Activated T-cell treated with anti-CD3 and anti-CD28 coated beads, Interleukin-2, amount 50 U/mL, for 4 hours (primary cell): ENCODE data around the gene TMEM106A. TPM values are rescaled to one million over a fixed set of nuclear protein-coding genes. Genes with fewer than 3 reads are reported as not detected.
A peak's percentile ranks its signal among the peaks of the same experiment; 100 is the strongest.
"Not testable (repeated sequence)": the region's sequence is repeated elsewhere in the genome, so short reads cannot be mapped to it uniquely, and the experiment has no call there.

Experiments used
- ATAC-seq, 2 donors: fragments of 200-7000 bp; cut with Tn5 transposase; one replicate each; pipeline ENCODE4 v1.10.0; 2021
- DNase-seq: peaks from one replicate; pipeline ENCODE4 v3.0.0-alpha.2; 2020
- H3K27me3 Mint-ChIP-seq: one replicate; pipeline ENCODE4 v1.8.0; 2021; ENCODE audit warnings: low read depth, mixed read lengths
- H3K36me3 Mint-ChIP-seq: one replicate; pipeline ENCODE4 v1.8.0; 2022; ENCODE audit warnings: mixed read lengths; ENCODE audit not compliant: insufficient read depth
- H3K4me1 Mint-ChIP-seq: one replicate; pipeline ENCODE4 v1.8.0; 2021; ENCODE audit warnings: low read depth, mixed read lengths
- H3K4me3 Mint-ChIP-seq: one replicate; pipeline ENCODE4 v1.8.0; 2021; ENCODE audit warnings: mild to moderate bottlenecking, moderate library complexity, mixed read lengths
- H3K9me3 Mint-ChIP-seq: one replicate; pipeline ENCODE4 v1.8.0; 2021; ENCODE audit warnings: mixed read lengths
- total RNA-seq, 3 donors: library from RNA; stranded (reverse); gene quantifications; one replicate each; pipeline ENCODE4 v1.2.1, GENCODE V29; 2021

Gene TMEM106A
- total RNA-seq, 3 donors from 2014 or later: 7.7 to 8.6 (median 7.9) TPM

GRCh38 chr17:43226393-43226792 lies 14.7 kb downstream of the TMEM106A start:
- no peaks in the 10 kb centered on the region for H3K9me3 Mint-ChIP-seq
- peaks cover 5% of the 10 kb centered on the region for H3K36me3 Mint-ChIP-seq
- DNase-seq (no peak), ATAC-seq (no peak)
- peaks cover 2% of the 10 kb centered on the region for H3K4me1 Mint-ChIP-seq
- H3K27me3 Mint-ChIP-seq: no peaks in the 10 kb centered on the region
- H3K4me3 Mint-ChIP-seq: no peak overlapping the region

DNA sequence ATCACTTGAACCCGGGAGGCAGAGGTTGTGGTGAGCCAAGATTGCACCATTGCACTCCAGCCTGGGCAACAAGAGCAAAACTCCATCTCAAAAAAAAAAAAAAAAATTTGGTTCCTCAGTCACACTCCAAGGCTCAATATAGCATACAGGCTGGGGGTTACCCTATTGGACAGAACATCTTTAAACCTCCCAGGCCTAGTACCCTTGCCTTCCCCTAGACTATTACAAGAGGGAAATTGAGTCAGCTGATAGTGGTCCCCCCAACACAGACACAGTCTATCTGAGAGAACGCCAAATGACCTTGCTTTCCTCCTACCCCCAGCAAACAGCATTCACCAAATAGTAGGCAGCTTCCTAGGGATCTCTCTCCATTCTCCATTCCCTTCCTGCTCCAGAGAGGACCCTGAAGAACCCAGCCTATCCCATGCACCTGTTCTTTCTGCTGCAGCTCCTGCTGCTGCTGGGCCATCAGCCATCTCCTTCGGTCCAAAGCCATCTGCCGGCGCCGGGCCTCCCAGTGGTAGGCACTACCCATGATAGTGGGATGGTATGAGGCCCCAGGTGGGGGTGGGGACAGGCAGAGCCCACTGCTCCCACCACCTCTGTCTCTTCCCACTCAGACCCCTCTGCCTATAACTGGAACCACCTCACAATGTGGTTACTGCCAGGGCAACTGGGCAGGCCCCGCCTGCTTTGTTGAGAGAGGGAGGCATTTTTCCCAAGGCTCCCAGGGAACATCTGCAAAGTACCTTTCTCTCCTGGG lies 16.5 kb downstream of the TMEM106A start, which contains the start of gene CCDC200:
Gene CCDC200 (minus strand): TSS at position 604 of the 763 bp plus-strand sequence. CDS start 69 bp downstream, at position 535.
- not testable (repeated sequence) for ATAC-seq, H3K9me3 Mint-ChIP-seq, H3K27me3 Mint-ChIP-seq, H3K36me3 Mint-ChIP-seq, H3K4me1 Mint-ChIP-seq, H3K4me3 Mint-ChIP-seq, DNase-seq

GRCh38 chr17:43231205-43232020 lies 19.7 kb downstream of the TMEM106A start:
- not testable (repeated sequence) for DNase-seq, H3K9me3 Mint-ChIP-seq, H3K4me1 Mint-ChIP-seq, ATAC-seq, H3K27me3 Mint-ChIP-seq, H3K4me3 Mint-ChIP-seq, H3K36me3 Mint-ChIP-seq

DNA sequence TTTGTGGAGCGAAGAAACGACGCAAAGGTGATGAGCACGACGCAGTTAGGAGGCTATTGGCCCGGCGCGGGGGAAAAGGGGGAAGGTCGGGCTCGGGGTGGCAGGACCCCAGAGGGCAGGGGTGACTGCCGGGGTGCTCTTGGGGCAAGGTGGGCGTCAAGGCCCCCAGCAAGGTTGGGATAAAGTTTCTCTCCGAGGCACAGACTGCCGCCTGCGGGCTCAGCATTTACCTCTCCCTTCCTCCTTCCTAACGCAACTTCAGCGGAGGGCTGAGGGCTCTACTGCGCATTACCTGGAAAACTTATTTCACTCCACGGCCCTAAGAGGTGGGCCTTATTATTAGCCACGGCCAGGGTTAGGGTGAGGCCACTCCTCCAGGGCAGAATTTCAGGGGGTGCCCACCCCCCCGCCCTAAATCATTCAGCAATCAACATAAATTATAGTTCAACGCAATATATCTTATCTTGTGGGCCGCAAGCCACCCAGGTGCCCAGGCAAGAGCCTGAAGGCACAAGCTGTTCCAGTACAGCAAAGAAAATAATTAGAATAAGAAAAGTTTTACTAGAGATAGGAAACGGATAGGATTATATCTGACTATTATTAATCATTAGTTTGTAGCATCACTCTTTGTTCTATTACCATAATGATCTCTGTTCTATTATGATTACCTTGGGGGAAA lies 20.5 kb downstream of the TMEM106A start:
- not testable (repeated sequence) for H3K4me3 Mint-ChIP-seq, H3K9me3 Mint-ChIP-seq, H3K27me3 Mint-ChIP-seq, H3K4me1 Mint-ChIP-seq, H3K36me3 Mint-ChIP-seq, DNase-seq, ATAC-seq

GRCh38 chr17:43233263-43233662 lies 21.6 kb downstream of the TMEM106A start:
- H3K27me3 Mint-ChIP-seq, H3K36me3 Mint-ChIP-seq, DNase-seq, H3K4me1 Mint-ChIP-seq, ATAC-seq, H3K4me3 Mint-ChIP-seq, H3K9me3 Mint-ChIP-seq: not testable (repeated sequence)

DNA sequence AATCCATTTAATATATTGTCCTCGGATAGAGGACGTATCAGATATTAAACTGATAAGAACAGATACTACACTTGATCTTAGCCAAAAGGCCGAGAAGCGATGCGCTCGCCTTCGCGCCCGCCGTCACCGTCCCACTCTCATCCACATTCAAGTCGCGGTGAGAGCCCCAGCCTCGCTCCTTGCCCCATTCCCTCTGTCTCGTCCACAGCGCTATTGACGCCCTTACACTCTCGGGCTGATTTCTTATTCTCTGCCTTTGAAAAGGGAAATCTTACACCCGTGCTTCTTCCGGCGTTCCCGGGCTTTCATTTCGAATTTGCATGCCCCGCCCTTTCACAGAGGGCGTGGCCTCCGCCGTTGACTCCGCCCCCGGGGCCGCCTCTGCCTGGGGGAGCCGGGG lies 22.2 kb downstream of the TMEM106A start, which contains the start of gene RNU2-1:
Gene RNU2-1 (minus strand): TSS at position 101 of the 400 bp plus-strand sequence.
- not testable (repeated sequence) for DNase-seq, H3K4me3 Mint-ChIP-seq, H3K36me3 Mint-ChIP-seq, H3K9me3 Mint-ChIP-seq, H3K27me3 Mint-ChIP-seq, H3K4me1 Mint-ChIP-seq, ATAC-seq

DNA sequence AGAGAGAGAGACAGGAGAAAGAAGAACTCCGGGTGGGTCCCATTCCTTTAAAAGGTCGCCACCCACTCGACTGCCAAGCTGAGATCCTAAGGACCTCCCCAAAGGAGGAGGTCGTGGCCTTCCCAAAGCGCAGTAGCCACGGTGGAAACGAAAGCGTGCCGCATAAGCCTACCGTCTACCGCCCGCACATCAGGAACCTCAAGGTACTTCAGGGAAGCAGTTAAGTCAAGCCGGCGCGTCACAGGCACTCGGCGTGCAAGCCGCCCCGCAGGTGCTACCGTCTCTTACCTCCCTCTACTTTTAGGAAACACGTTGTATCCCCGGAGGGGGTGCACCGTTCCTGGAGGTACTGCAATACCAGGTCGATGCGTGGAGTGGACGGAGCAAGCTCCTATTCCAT lies 27.9 kb downstream of the TMEM106A start:
- not testable (repeated sequence) for H3K36me3 Mint-ChIP-seq, DNase-seq
- ATAC-seq: peak; percentile 46 to 50

DNA sequence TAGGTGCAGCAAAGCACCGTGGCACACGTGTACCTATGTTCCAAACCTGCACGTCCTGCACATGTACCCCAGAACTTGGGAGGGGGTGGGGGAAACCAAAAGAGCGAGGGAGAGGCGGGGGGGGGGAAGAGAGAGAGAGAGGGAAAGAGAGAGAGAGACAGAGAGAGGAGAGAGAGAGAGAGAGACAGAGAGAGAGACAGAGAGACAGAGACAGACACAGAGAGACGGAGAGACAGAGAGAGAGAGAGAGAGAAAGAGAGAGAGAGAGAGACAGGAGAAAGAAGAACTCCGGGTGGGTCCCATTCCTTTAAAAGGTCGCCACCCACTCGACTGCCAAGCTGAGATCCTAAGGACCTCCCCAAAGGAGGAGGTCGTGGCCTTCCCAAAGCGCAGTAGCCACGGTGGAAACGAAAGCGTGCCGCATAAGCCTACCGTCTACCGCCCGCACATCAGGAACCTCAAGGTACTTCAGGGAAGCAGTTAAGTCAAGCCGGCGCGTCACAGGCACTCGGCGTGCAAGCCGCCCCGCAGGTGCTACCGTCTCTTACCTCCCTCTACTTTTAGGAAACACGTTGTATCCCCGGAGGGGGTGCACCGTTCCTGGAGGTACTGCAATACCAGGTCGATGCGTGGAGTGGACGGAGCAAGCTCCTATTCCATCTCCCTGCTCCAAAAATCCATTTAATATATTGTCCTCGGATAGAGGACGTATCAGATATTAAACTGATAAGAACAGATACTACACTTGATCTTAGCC lies 29.1 kb downstream of the TMEM106A start:
- peak; percentile 48 to 50 for ATAC-seq
- not testable (repeated sequence) for H3K4me3 Mint-ChIP-seq, H3K36me3 Mint-ChIP-seq, H3K27me3 Mint-ChIP-seq, DNase-seq, H3K4me1 Mint-ChIP-seq, H3K9me3 Mint-ChIP-seq

More for the DNA sequence above, 27.9 kb downstream of the TMEM106A start:
- H3K4me3 Mint-ChIP-seq, H3K9me3 Mint-ChIP-seq, H3K4me1 Mint-ChIP-seq, H3K27me3 Mint-ChIP-seq: not testable (repeated sequence)

GRCh38 chr17:43246456-43246855 lies 34.8 kb downstream of the TMEM106A start:
- not testable (repeated sequence) for H3K27me3 Mint-ChIP-seq, H3K4me3 Mint-ChIP-seq, H3K4me1 Mint-ChIP-seq, H3K9me3 Mint-ChIP-seq, DNase-seq, ATAC-seq, H3K36me3 Mint-ChIP-seq

Other genes with a start within 250 kb of the TMEM106A start
- gene AARSD1, start 247.4 kb upstream of the TMEM106A start, total RNA-seq: 100 to 1,000 TPM; 130 to 159 (median 141) TPM
- under 1 TPM; 0.24 to 0.30 (median 0.25) TPM for gene PTGES3L, start 231.8 kb upstream of the TMEM106A start, total RNA-seq
- gene RUNDC1, start 231.3 kb upstream of the TMEM106A start, total RNA-seq: 10 to 100 TPM; 14.1 to 17.4 (median 16.7) TPM
- gene RPL27, start 213.5 kb upstream of the TMEM106A start, total RNA-seq: 1,000 to 10,000 TPM; 1,553 to 1,718 (median 1,686) TPM
- 10 to 100 TPM; 26.4 to 46.6 (median 34.1) TPM for gene IFI35, start 205.1 kb upstream of the TMEM106A start, total RNA-seq
- 10 to 100 TPM; 11.7 to 15.9 (median 15.5) TPM for gene VAT1, start 189.5 kb upstream of the TMEM106A start, total RNA-seq
- gene RND2, start 186.6 kb upstream of the TMEM106A start, total RNA-seq: under 1 TPM; 0.13 to 0.33 (median 0.24) TPM
- gene BRCA1, start 86.5 kb upstream of the TMEM106A start, total RNA-seq: 10 to 100 TPM; 29.5 to 37.4 (median 36.5) TPM
- gene NBR1, start 40.7 kb upstream of the TMEM106A start, total RNA-seq: 10 to 100 TPM; 26.8 to 31.9 (median 28.0) TPM
- gene CCDC200, start 16.7 kb downstream of the TMEM106A start, total RNA-seq: not detected
- 1,000 to 10,000 TPM; 1,770 to 1,970 (median 1,905) TPM for gene RNU2-1, start 22.1 kb downstream of the TMEM106A start, total RNA-seq
- 1 to 10 TPM; 1.7 to 2.6 (median 1.8) TPM for gene ARL4D, start 187.1 kb downstream of the TMEM106A start, total RNA-seq